CD4-positive, alpha-beta T cell treated with Interleukin-4 for 4 hours (primary cell): ENCODE results near the gene GRIK1.

Experiments used
- DNase-seq: peaks from one replicate; pipeline ENCODE4 v3.0.0-alpha.2; 2020

GRIK1 gene

GRCh38 chr21:29581393-29581792 lies 358.4 kb downstream of the GRIK1 start:
- DNase-seq = no peak

GRCh38 chr21:29580732-29581285 lies 359.0 kb downstream of the GRIK1 start:
- no peak for DNase-seq

DNA sequence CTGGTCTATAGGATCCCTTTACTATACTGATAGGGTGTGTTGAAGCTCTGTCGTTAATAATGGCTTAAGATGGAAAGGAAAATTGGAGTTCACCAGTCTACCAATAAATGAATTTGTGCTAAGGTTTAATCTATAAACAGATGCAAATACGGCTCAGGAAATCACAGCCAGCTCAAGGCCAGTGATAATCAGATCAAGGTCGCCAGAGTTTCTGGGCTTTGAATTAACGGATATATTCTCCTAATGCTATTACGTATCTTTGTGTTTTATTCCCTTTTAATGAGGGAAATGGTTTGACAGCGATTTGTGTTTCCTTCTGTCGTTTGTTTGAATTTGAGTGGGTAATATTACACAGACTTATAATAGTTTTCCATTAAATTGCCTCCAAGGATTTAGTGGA lies 361.5 kb downstream of the GRIK1 start:
- no peak for DNase-seq

DNA sequence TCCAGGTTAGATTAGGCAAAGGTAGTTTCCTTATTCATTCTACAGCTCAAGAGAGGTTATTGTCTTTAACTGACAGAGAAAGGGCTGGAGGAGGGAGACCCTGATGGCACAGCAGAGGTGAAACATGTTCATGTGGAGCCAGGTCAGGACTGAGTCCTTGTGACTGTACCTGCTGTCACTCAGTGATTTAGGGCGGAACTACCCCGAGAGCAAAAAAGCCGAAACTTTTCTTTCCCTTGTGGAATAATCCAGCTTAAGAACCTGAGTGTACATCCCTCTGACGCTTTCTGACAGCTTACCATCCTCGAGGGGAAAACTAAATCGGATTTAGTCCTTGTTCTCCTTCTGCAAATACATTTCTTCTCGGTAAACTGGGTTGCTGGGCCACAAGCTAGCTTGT lies 367.8 kb downstream of the GRIK1 start:
- no peak for DNase-seq

DNA sequence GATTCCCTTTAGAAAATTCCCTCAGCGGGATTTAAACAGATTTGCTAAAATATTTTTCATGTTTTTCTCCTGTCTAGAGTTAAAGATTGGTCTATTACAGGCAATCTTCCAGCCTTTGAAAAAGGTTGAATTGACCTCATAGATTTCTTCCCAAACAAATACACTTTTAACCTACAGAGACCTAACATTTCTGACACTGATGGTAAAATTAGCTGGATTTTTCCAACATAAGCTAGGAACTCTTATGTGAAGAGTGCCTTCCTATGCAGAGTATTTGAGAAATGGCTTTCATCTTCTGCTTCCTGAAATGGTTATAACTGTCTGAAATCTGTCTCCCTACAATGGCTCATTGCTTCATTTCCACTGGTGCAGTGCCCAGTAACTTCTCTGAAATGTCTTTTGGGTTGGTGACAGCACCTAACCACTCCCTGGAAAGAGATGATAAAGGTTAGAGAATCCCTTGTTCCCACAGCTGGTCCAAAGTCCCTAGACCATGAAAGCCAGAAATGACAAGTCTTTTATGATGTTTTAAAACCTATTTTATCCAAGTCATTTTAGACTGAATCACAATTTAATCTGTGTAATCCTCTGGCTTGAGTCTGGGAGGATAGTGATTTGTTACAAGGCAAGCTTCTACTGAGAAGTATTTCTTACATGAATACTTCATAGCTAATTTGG lies 371.6 kb downstream of the GRIK1 start:
- DNase-seq = no peak

GRCh38 chr21:29557931-29558725 lies 381.7 kb downstream of the GRIK1 start:
- no peak for DNase-seq

DNA sequence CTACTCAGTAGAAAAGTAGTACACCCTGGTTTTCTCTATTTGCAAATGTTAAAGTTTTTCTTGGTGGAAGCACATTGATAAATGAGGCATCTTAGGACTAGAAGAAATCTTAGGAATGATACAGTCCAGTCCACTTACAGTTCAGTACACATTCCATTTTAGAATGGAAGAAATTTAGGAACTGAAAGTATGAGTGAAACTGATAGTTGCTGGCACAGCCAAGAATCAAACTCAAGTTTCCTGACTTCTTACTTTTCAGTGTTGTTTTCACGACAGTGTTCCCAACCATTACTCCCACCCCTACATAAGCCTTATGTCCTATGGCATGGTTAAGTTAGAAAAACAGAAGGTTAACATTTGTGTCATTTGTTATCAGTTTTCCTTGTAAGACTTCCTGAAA lies 382.6 kb downstream of the GRIK1 start:
- no peak for DNase-seq

GRCh38 chr21:29555601-29556000 lies 384.2 kb downstream of the GRIK1 start:
- DNase-seq = no peak

GRCh38 chr21:29550205-29550604 lies 389.6 kb downstream of the GRIK1 start:
- no peak for DNase-seq

DNA sequence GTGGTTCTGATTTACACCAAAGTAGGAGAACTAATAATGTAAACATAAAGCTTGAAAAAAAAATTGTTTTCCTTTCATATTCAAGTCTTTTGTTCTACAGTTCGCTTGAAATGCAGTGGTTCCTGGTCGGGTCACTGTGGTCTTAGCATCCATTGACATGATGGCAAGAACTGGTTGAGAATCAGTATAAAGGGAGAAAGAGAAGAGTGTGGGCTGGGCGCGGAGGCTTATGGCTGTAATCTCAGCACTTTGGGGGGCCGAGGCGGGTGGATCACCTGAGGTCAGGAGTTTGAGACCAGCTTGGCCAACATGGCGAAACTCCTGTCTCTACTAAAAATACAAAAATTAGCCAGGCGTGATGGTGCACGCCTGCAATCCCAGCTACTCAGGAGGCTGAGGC lies 390.2 kb downstream of the GRIK1 start:
- DNase-seq = no peak

GRCh38 chr21:29547998-29548397 lies 391.8 kb downstream of the GRIK1 start:
- no peak for DNase-seq

- DNase-seq = no peak
Observed at GRCh38 chr21:29546071-29546470, 393.7 kb downstream of the GRIK1 start.

GRCh38 chr21:29540289-29540688 lies 399.5 kb downstream of the GRIK1 start:
- DNase-seq = no peak

DNA sequence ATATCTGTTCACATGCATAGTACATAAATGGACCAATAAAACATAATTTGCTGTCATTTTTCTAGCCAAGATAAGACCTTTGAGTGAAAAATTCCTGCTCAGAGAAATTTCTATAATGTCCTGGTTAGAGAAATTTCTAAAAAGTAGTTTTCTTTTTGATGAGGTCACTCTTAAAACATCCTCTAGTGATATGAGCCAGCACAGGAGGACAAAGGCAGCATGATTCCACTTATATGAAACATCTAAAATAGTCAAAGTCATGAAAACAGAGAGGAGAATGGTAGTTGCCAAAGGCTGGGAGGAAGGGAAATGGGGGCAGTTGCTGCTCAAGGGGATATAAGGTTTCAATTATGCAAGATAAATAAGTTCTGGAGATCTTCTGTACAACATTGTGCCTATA lies 401.7 kb downstream of the GRIK1 start:
- DNase-seq = no peak

- DNase-seq = no peak
Observed at GRCh38 chr21:29534448-29534847, 405.3 kb downstream of the GRIK1 start.

DNA sequence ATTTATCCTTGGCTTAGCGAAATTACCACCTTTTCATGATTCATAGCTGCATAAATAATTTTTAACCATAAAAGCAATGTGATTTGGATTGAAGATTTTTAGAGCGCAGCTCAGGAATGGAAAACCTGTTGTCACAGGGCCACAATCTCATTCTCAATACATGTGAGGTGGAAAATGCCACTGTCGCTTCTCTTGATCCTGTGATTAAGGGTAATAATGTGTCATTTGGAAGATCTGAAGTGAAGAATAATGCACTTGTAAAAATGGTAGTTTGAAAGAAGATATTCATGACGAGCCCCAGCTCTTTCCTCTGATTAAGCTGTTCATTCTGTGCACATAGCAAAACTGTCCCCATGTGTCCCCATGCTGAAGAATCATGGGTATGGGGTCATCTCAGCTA lies 410.7 kb downstream of the GRIK1 start:
- DNase-seq = no peak

GRCh38 chr21:29526545-29526944 lies 413.3 kb downstream of the GRIK1 start:
- no peak for DNase-seq

DNA sequence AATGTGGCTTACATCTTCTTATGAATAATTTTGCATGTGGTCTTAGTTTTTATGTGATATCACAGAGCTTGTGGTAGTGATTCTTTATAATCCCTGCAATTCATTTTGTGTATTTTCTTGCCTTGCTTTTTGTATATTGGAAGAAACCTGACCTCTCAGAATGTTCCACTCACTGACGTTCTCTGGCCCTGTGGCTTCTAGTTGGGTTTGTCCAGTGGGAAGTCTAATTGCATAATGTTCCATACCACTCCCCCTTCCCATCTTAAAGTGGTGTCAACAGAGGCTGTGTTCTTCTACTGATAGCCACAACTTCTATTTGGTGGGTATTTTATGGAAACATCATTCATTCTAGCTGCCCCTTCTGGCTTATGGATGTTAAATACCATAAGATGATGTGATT lies 415.7 kb downstream of the GRIK1 start:
- DNase-seq = no peak

DNA sequence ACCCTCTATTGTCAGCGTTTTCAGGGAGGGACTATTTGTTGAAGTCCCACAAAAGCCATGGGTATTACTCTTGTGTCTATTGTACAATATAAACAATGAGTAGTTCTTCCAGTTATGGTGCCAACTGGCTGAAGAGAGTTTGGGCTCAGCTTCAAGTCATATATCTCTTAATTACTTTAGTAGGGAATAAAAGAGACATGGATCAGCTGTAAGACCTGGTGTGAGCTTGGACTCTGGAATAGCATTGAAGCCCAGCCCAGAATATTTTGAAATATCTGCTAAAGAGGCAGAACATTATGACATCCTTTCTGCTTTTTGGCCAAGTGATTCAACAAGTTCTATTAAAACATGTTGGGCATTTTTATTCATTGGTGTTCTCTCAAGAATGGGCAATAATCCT lies 416.1 kb downstream of the GRIK1 start:
- DNase-seq = no peak

- no peak for DNase-seq
Observed at GRCh38 chr21:29521872-29522271, 417.9 kb downstream of the GRIK1 start.

DNA sequence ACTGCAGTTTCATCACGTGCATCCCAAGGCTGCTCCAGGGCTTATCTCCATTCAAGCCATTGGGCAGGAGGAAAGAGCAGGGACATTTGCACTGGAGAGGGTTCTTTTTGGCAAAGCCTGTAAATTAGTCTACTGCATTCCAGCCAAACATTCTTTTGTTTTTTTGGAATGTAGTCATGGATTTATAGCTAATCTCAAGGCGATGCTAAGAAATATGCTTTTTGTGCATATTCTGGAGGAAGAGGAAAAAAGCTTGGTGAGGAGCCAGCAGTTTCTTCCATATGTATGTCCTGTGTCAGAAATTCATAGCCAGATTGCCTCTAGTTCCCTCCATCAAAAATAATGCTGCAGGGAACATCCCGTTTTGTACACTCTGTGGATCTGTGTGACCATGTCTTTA lies 419.6 kb downstream of the GRIK1 start:
- DNase-seq = no peak

GRCh38 chr21:29514652-29515247 lies 425.0 kb downstream of the GRIK1 start:
- DNase-seq = no peak

DNA sequence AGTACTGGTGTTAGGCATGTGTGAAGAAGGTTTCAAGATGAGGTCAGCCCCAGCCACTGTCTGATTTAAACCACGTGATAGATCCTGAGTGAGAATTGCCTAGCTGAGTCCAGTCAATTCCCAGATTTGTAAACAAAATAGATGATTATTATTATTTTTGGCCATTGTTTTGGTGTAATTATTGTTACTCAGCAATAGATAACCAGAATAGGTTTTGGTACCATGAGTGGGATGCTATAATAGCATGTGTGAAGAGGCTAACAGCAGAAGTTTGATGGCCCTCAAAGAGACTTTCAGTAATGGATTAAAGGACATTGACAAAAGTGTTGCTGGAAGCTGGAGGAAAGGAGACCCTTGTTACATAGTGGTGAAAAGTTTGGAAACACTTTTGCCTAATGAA lies 426.3 kb downstream of the GRIK1 start:
- DNase-seq = no peak

DNA sequence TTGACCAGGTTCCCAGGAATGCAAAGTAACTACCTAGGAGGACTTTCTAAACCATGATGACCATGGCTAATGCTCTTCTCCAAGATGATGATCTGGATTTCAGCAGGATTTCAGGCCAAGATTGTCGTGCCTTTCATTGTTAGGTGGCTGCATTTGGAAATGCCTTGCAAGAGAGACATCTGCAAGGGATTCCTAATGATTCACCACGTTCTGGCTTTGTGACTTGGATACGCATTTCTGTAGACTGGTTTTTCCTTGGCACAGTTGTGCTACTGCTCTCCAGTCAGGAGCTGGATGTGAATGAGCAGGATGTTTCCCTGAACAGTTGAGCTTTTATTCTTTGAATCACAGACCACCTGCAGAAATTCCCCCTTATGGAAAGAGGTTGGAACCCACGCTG lies 428.7 kb downstream of the GRIK1 start:
- no peak for DNase-seq
